ENCODE measurements around the gene SERPINE2.
"Not testable (repeated sequence)": the region's sequence is repeated elsewhere in the genome, so short reads cannot be mapped to it uniquely, and the experiment has no call there.

SERPINE2 gene

DNA sequence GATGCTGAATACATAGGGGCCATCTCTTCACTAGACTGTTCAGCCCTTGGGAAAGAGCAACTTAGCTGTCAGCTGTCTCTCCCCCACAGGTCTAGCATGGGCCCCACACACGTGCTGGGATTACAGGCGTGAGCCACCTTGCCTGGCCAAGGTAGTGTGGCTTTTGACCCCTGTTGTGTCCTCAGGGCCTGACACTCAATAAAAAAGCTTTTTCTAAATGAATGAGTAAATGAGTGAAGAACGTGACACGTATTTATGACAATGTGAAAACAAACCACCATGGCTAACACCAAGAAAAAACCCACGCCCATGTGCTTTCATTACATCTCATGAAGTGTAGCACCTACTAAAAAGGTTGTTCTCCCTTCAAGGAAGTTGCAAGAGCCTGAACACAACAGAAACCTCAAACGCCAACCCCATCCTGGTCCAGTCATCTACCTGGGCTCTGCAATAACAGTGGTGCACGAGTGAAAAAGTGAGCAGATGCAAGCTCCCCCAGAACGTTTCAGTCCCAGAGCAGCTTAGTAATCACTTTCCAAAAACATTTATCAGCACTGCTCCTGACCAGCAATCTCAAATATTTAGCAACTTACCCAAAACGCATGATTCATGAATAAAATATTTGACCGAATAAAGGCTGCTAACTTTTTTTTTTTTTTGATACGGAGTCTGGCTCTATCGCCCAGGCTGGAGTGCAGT is 97.4 kb downstream of the SERPINE2 start:
- no peak for FAIRE-seq

DNA sequence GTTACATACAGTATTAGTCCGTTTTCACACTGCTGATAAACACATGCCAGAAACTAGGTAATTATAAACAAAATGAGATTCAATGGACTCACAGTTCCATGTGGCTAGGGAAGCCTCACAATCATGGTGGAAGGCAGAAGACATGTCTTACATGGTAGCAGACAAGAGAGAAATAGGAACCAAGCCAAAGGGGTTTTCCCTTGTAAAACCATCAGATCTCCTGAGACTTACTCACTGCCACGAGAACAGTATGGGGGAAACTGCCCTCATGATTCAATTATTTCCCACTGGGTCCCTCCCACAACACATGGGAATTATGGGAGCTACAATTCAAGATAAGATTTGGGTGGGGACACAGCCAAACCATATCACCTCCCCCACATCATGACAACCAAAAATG is 99.6 kb downstream of the SERPINE2 start:
- FAIRE-seq, result not testable (repeated sequence)

DNA sequence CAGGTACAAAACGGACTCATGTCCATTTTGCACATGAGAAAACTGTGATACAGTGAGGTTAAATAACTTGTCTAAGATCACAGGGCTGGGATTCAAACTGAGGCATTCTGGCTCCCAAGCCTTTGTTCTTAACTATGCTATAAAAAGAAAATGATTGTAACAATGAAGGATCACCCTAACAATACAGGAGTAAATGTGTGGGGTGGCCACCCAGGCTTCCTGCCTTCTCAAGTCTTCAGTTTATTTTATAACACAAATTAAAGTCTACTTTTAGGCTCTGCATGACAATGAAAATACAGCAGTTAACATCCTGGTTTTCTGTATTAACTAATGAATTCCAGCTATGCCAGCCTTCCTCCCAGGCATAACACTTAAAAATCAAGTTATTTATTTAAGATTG is 101.6 kb downstream of the SERPINE2 start:
- no peak for FAIRE-seq

DNA sequence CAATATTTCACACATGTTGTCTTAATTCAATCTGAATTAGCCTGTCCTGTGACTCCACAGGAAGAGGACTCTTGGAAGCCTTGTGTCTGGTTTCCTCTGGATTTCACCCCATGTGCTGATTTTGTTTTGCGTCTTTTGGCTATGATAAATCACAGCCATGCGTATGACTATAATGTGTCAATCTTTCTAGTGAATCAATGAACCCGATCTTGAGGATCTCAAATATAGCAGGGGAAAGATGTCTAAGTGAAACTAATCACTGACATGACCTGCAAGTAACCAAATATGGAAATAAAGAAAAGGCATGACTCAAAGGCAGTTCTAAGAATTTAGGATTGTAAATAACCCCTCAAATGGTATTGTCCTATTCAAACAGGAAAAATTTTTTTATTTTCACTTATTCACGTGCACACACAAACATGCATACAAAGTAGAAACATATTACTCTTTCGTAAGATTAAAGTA is 102.2 kb downstream of the SERPINE2 start:
- no peak for FAIRE-seq

DNA sequence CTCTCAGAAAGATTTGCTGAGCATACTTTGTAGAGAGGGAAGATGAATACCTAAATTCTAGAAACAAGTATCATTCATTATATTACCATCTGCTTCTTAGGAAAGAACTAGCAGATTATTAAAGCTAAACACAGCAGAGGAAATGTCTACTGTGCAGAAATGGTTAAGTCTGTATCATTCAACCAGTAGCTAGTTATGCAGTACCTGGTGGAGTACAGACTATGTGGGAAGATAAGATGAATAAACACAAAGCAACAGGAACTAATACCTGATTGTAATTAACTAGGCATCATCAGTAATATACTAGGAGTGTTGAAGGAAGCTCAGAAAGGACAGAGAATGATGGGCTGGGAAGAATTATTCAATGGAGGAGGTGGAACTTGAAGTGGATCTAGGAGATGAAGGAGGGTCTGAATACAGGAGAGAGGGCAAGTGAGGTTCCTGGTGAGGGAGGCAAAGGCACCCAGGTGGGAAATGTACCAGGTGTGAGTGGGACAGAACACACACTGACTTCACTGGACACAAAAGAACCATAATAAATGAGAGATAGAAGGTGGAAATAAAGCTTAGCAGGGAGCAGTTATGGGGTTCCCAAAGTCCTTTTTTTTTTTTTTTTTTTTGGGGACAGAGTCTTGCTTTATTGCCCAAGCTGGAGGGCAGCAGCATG is 103.5 kb downstream of the SERPINE2 start:
- FAIRE-seq, result no peak

DNA sequence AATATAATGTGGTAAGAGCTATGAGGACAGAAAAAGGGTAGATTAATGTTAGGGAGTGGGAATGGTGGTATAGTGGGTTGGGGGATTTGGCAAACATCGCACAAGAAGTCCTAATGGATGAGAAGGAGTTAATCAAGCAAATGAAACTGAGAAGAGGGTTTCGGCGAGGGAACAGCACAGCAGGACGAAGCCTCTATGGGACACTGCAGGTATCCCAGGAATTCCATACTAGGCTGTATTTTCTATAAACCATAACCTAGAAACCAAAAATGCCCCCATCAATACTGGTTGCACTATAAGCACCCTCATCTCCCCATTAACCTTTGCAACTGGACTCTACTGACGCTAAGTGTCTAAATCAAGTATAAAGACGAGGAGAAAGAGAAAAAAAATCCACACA is 104.2 kb downstream of the SERPINE2 start:
- FAIRE-seq, result no peak

DNA sequence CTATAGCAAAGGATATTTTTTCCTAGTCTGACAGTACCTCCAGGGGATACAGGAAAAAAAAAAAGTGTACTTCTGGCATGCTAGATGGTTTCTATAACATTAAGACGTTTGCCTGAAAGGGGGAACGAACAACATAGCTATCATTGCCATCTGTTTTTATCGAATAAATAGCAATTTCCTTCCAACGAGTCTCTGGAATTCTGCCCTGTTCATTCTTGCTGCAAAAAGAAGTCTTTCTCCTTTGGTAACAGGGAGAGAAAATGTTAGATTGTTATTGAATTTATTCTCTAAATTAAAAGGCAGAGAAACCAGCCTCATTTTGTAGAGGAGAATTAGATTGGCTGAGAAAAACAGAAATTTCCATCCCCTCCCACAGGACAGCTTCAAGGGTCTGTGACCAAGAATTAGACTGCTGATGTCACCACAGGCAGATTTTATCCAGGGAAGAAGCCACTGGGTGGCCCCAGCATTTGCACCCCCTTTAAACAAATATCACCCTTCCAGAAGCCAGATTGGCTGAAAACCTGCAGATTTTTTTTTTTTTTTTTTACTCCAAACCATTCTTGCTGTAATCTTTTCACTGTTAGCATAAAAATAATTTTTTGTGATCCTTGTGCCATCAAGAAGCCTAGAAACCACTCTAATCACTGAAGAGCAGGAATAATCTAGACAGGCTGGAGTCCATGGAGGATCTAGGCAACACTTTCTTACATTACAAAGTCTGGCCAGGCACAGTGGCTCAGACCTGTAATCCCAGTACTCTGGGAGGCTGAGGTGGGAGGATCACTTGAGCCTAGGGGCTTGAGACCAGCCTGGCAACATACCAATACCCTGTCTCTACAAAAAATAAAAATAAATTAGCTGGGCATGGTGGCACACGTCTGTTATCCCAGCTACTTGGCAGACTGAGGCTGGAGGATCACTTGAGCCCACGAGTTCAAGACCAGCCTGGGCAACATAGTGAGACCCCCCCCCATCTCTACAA is 106.0 kb downstream of the SERPINE2 start:
- no peak for FAIRE-seq

DNA sequence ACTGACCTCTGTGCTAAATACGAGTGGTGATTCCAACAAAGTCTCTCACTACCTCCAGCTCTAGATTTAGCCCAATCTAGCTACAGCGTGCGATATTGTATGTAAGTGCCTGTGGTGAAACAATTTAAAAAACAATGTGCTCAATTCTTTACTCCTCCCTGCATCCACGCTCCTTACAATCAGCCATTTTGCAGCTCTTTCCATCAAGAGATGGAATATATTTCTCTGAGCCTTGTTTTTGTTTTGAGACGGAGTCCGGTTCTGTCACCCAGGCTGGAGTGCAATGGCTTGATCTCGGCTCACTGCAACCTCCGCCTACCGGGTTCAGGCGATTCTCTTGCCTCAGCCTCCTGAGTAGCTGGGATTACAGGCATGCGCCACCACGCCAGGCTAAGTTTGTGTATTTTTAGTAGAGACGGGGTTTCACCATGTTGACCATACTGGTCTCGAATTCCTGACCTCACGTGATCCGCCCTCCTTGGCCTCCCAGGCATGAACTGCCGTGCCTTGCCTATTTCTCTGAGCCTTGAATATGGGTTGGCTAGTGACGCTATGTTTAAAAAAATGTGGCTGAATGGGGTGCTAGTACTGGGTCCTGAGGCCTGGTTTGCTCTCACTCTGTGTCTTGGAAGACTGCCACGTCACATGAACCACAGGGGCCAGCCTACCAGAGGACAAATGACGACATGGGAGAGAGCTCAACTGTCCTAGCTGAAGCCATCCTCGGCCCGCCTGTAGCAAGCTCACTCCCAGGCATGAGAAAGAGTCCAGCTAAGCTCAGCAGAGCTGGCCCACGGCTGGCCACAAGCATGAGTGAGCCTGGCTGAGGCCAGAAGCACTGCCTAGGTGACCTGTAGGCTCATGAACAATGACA is 108.7 kb downstream of the SERPINE2 start:
- no peak for FAIRE-seq

DNA sequence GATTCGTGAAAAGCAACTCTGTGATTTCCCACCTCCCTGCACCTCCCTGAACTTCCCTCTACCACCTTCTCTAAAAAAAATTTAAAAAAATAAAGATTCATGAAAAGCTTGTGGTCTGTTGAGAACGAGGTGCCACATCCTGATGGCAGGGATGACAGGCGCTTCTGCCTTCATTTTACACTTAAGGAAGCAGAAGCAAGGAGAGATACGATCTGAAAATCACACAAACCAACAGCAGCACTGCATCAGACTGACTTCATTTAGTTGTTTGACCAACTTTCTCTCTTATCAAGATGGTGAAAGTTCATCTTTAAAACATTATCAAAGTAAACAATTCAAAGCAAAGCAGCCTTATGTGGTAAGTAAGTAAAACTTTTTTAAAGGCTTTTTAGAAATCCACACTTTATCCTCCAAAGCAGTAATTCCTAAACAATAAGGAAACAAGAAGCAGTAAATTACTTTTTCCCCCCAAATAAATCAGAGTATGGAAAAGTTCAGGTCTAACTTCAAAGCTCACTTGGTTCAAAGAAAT is 109.4 kb downstream of the SERPINE2 start:
- FAIRE-seq, result no peak

DNA sequence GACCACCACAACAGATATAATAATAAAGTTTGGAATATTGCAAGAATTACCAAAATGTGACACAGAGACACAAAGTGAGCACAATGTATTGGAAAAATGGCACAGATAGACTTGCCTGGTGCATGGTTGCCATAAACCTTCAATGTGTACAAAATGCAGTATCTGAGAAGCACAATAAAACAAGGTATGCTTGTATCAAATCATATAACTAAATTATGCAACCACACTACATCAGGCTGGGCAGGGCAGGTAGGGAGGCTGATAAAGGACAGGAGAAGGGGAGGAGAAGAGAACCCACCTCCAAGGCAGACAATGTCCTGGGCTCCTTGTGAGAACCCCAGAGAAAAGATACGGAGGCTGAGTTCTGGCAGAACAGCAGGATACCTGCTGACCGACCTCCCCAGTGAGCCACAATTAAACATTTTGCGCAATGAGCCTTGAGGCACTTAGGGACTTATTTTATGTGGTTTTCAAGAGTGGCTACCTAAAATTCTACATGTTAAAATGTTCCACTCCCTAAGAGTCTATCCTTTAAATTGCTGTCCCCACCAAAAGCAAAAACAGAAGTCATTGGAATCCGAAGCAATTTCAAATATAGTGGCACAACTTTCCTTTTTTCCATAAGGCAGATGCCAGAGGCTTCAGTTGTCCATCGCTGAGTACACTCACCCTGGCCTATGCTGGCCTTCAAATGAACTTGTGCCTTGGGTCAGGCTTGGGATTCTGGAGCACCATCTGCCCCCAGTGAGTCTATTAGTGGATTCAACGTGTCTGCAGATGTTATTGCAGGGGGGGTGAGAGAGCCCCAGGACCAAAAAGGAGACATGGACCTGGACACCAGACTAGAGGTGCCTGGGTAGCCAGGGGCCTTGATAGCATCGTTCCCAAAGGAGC is 110.7 kb downstream of the SERPINE2 start:
- FAIRE-seq, result no peak

DNA sequence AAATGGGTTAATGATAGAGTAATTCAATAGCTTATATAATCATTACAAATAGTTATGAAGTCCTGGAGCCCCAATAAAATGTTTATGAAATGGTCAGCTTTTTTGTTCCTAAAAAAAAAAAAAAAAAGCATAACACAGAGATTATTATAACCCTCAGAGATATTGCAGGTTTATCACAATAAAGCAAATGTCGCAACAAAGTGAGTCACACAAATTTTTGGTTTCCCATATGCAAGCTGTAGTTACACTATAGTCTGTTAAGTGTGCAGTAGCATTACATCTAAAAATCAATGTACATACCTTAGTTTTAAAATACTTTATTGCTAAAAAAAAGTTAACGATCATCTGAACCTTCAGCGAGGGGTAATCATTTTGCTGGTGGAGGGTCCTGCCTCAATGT is 114.0 kb downstream of the SERPINE2 start:
- FAIRE-seq, result no peak

Data from endometrium (tissue), 2 donors.